ENCODE results near the gene IL12B.

DNA sequence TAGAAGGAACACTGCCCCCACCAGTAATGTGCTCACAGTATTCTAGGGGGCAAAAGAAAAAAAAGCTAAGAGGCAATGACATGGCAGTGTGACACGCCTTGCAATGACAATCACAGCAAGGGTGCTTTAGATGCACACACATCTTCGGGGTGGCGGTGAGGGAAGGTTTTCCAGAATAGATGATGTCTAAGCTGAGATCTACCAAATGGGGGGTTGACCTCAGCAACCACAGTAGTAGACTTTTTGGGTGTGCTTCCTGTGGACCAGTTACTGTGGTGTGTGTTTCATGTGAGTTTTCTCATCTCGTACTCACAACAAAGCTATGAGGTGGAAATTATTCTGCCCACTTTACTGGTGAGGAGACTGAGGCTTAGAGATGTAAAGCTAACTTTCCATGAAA is 10.2 kb upstream of the IL12B start:
- TF ChIP-seq, protein P1, sequence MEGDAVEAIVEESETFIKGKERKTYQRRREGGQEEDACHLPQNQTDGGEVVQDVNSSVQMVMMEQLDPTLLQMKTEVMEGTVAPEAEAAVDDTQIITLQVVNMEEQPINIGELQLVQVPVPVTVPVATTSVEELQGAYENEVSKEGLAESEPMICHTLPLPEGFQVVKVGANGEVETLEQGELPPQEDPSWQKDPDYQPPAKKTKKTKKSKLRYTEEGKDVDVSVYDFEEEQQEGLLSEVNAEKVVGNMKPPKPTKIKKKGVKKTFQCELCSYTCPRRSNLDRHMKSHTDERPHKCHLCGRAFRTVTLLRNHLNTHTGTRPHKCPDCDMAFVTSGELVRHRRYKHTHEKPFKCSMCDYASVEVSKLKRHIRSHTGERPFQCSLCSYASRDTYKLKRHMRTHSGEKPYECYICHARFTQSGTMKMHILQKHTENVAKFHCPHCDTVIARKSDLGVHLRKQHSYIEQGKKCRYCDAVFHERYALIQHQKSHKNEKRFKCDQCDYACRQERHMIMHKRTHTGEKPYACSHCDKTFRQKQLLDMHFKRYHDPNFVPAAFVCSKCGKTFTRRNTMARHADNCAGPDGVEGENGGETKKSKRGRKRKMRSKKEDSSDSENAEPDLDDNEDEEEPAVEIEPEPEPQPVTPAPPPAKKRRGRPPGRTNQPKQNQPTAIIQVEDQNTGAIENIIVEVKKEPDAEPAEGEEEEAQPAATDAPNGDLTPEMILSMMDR (IDR thresholded peaks at IDR 0.05), result no peak
- no peak for TF ChIP-seq POLR2A (IDR thresholded peaks at IDR 0.05)
